DND-41 (cell line): ENCODE data around the gene SLC16A6.
A peak's percentile ranks its signal among the peaks of the same experiment; 100 is the strongest.

Experiments
- ATAC-seq: fragments of 200-7000 bp; cut with Tn5 transposase; 3 replicates; pipeline ENCODE4 v1.9.1; 2021; ENCODE audit warnings: low read depth; ENCODE audit not compliant: insufficient read depth
- DNase-seq: peaks from one replicate; pipeline ENCODE4 v3.0.0-alpha.2; 2020
- H2AFZ ChIP-seq: 2 replicates; pipeline ENCODE4 v1.6.0; 2012; ENCODE audit warnings: low read depth, low read length
- H3K27ac ChIP-seq: 2 replicates; pipeline ENCODE4 v1.5.1; 2012; ENCODE audit warnings: low read length, inconsistent platforms
- H3K27me3 ChIP-seq: fragments of 200-600 bp; sonication (generic); 2 replicates; pipeline ENCODE4 v1.6.0; 2012; ENCODE audit warnings: low read length, mild to moderate bottlenecking, inconsistent platforms; ENCODE audit not compliant: insufficient read depth, poor library complexity
- H3K36me3 ChIP-seq: 2 replicates; pipeline ENCODE4 v1.5.1; 2012; ENCODE audit warnings: low read length, inconsistent platforms; ENCODE audit not compliant: insufficient read depth
- H3K4me1 ChIP-seq: 2 replicates; pipeline ENCODE4 v1.5.1; 2012; ENCODE audit warnings: mild to moderate bottlenecking, low read length; ENCODE audit not compliant: insufficient read depth
- H3K4me2 ChIP-seq: 2 replicates; pipeline ENCODE4 v1.6.0; 2012; ENCODE audit warnings: mild to moderate bottlenecking, moderate library complexity, low read length, inconsistent platforms; ENCODE audit not compliant: insufficient read depth
- H3K4me3 ChIP-seq, 2 experiments: fragments of 200-600 bp in 1 of 2; shearing (Covaris generic) in 1 of 2; 2 replicates each; pipeline ENCODE4 v1.5.1; 2012 to 2016; ENCODE audit warnings: inconsistent platforms in 2 of 2, low read length in 2 of 2, mild to moderate bottlenecking in 2 of 2, low read depth in 1 of 2, moderate library complexity in 1 of 2
- H3K79me2 ChIP-seq: 2 replicates; pipeline ENCODE4 v1.6.0; 2012; ENCODE audit warnings: low read length, inconsistent platforms; ENCODE audit not compliant: insufficient read depth
- H3K9ac ChIP-seq: 2 replicates; pipeline ENCODE4 v1.6.0; 2012; ENCODE audit warnings: low read depth, mild to moderate bottlenecking, inconsistent platforms, low read length, moderate library complexity
- H3K9me3 ChIP-seq: 2 replicates; pipeline ENCODE4 v1.5.1; 2012; ENCODE audit warnings: low read length, moderate library complexity, mild to moderate bottlenecking, inconsistent platforms; ENCODE audit not compliant: insufficient read depth, severe bottlenecking
- H4K20me1 ChIP-seq: 2 replicates; pipeline ENCODE4 v1.6.0; 2012; ENCODE audit warnings: low read length; ENCODE audit not compliant: insufficient read depth
- EZH2 ChIP-seq: IDR thresholded peaks from 3 replicates; pipeline ENCODE4 v1.6.1; 2012; ENCODE audit warnings: borderline replicate concordance, low read depth, mild to moderate bottlenecking, moderate library complexity, low read length, inconsistent platforms; ENCODE audit not compliant: severe bottlenecking
- TF ChIP-seq, protein P1 (sequence below): IDR thresholded peaks from 2 replicates; pipeline ENCODE4 v1.5.1; 2012; ENCODE audit warnings: borderline replicate concordance, low read length, moderate library complexity, mild to moderate bottlenecking; ENCODE audit not compliant: poor library complexity, severe bottlenecking; ENCODE audit errors: extremely low read depth

Gene SLC16A6

DNA sequence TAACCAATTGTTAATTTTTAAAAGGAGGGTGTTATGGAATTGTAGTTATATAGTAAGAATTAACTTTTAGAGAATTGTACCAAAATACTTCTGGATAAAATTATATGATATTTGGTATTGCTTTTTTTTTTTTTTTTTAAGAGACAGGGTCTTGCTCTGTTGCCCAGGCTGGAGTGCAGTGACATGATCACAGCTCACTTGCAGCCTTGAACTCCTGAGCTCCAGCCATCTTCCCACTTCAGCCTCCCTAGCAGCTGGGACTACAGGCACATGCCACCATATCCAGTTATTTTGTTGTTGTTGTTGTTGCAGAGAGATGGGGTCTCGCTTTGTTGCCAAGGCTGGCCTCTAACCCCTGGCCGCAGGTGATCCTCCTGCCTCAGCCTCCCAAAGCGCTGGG, 8.9 kb upstream of the SLC16A6 start:
- Histone ChIP-seq H3K9me3 (no peaks in the 10 kb centered on the region), H3K9ac (no peak overlapping the region), H3K27me3 (no peaks in the 10 kb centered on the region), H3K4me3 (no peak overlapping the region), H4K20me1 (no peaks in the 10 kb centered on the region), H3K4me1 (peaks cover 42% of the 10 kb centered on the region), H2AFZ (no peak overlapping the region), H3K79me2 (peaks cover 8% of the 10 kb centered on the region; the same call in 1 of the 2 replicates), H3K4me2 (no peak overlapping the region), H3K27ac (no peak overlapping the region), H3K36me3 (no peaks in the 10 kb centered on the region)
- ATAC-seq (no peak), DNase-seq (no peak)
- TF ChIP-seq, protein P1, sequence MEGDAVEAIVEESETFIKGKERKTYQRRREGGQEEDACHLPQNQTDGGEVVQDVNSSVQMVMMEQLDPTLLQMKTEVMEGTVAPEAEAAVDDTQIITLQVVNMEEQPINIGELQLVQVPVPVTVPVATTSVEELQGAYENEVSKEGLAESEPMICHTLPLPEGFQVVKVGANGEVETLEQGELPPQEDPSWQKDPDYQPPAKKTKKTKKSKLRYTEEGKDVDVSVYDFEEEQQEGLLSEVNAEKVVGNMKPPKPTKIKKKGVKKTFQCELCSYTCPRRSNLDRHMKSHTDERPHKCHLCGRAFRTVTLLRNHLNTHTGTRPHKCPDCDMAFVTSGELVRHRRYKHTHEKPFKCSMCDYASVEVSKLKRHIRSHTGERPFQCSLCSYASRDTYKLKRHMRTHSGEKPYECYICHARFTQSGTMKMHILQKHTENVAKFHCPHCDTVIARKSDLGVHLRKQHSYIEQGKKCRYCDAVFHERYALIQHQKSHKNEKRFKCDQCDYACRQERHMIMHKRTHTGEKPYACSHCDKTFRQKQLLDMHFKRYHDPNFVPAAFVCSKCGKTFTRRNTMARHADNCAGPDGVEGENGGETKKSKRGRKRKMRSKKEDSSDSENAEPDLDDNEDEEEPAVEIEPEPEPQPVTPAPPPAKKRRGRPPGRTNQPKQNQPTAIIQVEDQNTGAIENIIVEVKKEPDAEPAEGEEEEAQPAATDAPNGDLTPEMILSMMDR, result no peak
- no peak for TF ChIP-seq EZH2

DNA sequence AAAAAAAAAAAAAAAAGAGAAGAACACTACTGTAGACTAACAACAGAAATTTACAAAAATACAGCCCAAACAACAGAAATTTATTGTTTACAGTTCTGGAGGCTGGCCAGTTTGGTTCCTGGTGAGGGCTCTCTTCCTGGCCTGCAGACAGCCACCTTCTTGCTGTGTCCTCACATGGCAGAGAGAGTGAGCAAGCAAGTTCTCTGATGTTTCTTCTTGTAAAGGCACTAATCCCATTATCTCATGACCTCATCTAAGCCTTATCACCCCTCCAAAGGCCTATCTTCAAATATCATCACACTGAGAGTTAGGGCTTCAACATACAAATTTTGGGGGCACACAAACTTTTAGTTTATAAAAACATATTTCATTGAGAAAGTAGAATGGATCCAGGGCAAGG, 7.7 kb upstream of the SLC16A6 start:
- H3K79me2 ChIP-seq, result peaks cover 13% of the 10 kb centered on the region
- no peak overlapping the region for H2AFZ ChIP-seq
- peak; percentile 47 for DNase-seq
- peaks cover 53% of the 10 kb centered on the region for H3K4me1 ChIP-seq
- H3K9me3 ChIP-seq, result no peaks in the 10 kb centered on the region
- no peak for ATAC-seq
- no peak overlapping the region for H3K4me3 ChIP-seq
- no peak overlapping the region for H3K4me2 ChIP-seq
- H3K27me3 ChIP-seq, result no peaks in the 10 kb centered on the region
- H3K27ac ChIP-seq, result peak overlapping the region; percentile 62
- no peak overlapping the region; the same call in 1 of the 2 replicates for H3K9ac ChIP-seq
- no peaks in the 10 kb centered on the region for H3K36me3 ChIP-seq
- TF ChIP-seq, protein P1, result no peak
- TF ChIP-seq EZH2, result no peak
- no peaks in the 10 kb centered on the region for H4K20me1 ChIP-seq

DNA sequence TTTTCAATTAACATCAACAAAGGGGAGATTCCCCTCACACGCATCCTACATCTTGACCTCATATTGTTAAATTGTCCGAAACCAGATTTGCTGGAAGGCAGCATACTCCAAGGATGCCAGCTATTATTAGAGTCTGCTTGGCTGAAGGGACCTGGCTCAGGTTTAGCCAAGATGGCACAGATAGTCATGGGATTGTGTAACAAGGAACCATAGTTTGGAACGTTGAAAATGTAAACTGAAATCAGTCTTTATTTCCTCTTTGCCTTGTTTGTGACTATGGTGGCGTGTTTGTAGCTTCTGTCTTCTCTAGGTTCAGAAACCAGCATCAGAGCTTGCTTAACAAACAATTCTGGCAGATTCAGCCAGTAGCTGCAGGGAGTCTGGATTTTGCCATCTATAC, 6.3 kb upstream of the SLC16A6 start:
- no peaks in the 10 kb centered on the region for H3K27me3 ChIP-seq
- H3K79me2 ChIP-seq, result peaks cover 21% of the 10 kb centered on the region
- peaks cover 67% of the 10 kb centered on the region for H3K4me1 ChIP-seq
- TF ChIP-seq, protein P1, result no peak
- no peak for TF ChIP-seq EZH2
- DNase-seq (no peak), ATAC-seq (no peak)
- peak overlapping the region in 1 of 2 experiments; percentile 3; a peak in 2 of 4 replicates for H3K4me3 ChIP-seq
- no peaks in the 10 kb centered on the region for H3K36me3 ChIP-seq
- H4K20me1 ChIP-seq, result no peaks in the 10 kb centered on the region
- H3K4me2 ChIP-seq, result peak overlapping the region; percentile 53
- peak overlapping the region; percentile 38 for H3K9ac ChIP-seq
- H3K9me3 ChIP-seq, result no peaks in the 10 kb centered on the region
- peak overlapping the region; percentile 80 for H3K27ac ChIP-seq
- H2AFZ ChIP-seq, result peak overlapping the region; percentile 56
